ENCODE results near the gene PACS2.

Gene PACS2

DNA sequence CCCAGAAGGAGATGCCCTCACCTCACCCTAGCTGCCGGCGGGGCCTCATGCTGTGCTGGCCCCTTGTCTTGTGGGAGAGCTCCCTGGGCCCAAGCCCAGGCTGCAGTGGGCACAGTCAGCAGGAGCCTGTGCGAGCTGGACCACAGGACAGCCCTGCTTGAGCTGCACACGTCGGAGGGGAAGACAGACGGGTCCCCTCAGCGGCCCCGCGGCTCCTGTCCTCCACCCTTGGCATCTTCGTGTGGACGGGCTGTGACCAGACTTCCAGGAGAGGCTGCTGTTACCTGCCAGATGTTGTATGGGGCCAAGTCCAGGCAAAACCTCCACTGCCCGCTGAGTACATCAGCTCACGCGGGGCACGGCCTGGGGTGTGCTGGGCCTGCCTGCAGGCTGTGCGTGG lies 74.4 kb downstream of the PACS2 start:
- DNase-seq = no peak

DNA sequence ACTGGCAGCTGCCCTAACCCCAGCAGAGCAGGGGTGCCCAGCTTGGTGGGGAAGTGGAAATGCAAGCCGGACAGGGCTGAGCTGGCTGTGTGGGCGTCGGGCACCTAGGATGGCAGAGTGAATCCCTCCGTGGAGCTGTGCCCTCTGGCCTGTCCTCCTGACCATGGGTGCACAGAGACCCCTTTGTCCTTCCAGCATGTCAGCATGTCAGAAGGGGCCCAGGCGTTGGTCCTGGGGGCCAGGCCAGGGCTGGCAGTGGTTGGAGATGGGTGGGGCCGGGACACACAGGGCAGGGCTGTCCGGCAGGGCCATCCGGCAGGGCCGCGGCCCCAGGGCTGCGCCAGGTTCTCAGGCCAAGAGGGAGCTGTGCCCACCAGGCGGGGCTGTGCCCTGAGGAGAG lies 75.0 kb downstream of the PACS2 start:
- no peak for DNase-seq

GRCh38 chr14:105389976-105390848 lies 75.7 kb downstream of the PACS2 start:
- no peak for DNase-seq

DNA sequence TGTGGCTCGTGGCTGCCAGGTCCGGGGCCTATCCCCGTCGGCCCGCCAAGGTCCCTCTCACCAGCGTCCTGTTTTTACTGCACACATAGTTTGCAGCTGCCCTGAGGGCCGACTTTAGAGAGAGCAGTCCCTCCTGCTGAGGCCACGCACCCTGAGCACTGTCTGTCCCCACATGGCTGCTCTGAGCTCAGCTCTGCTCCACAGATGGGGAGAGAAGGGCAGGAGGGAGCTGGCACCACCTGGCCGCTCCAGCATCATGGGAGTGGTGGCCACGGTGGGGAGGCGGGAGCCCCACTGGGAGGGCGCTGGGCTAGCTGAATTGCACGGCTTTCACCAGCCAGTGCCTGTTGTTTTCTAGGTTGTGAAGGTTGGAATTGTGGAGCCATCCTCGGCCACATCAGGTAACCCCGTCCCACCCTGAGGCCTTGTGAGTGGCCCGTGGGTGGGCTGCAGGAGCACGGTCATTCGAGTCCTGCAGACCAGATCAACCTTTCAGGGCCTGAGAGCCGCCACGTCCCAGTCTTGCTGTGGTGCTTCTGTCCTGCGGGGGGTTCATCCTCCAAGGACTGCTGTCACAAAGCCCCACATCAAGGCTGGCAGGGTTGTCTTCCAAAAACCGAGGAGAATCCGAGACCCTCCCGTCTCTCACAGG lies 76.4 kb downstream of the PACS2 start:
- DNase-seq = no peak

DNA sequence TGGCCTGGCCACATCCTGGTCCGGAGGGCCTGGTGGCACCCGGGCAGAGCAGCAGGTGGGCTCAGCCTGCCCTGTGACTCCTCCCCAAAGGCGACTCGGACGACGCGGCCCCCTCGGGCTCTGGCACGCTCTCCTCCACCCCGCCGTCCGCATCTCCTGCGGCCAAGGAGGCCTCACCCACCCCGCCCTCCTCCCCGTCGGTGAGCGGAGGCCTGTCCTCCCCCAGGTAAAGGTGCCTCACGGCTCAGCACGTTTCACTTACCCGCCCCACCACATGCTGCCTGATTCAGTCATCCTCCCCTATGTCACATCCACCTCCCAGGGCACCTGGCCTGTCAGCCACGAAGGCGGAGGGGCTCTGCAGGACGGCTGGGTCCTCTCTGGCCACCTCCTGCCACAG lies 77.0 kb downstream of the PACS2 start:
- no peak for DNase-seq

DNA sequence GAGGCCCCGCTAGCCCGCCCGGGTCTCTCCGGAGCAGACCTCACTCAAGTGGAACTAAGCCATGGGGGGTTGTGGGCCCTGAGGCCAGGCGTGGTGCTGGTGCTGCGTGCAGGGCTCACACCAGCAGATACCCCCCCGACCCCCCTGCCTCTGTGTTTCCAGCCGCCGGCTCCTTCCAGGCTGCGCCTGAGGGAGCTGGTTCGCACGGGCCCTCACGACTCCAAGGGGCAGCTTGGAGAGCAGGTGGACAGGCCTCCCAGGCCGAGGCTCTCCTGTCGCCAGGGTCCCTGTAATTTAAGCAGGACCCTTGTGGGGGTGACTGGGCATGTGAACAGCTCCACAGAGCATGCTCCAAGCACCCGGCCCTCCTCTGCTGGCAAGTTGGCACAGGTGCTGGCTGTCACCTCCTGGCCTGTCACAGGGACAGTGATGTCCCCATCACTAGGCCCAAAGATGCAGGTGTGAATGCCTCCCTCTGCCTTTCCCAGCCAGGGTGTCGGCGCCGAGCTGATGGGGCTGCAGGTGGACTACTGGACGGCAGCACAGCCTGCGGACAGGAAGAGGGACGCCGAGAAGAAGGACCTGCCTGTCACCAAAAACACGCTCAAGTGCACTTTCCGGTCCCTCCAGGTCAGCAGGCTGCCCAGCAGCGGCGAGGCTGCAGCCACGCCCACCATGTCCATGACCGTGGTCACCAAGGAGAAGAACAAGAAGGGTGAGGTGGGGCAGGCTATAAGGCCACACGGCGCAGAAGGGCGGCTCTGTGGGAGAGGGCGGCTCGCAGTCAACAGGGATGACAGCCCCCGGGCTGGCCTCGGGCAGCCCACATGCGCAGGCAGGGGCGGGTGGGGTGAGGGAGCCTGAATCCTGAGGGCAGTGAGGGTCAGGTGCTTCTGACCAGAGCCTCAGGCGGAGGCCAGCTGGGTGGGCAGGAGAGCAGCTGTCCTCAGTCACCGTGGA lies 77.9 kb downstream of the PACS2 start:
- DNase-seq = no peak

DNA sequence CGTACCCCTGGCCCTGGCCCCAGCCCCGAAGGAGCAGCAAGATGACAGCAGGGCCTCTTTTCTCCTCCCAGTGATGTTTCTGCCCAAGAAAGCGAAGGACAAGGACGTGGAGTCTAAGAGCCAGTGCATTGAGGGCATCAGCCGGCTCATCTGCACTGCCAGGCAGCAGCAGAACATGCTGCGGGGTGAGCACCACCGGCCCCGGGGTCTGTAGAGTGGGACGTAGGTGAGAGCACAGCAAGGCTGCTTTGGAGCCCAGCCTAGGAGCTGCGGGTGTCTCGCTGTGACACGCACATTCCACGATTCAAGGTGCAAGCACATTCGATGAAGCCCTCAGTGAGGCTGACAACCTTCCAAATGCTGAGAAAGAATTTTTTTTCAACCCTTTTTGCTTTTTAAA lies 78.6 kb downstream of the PACS2 start:
- DNase-seq = no peak

DNA sequence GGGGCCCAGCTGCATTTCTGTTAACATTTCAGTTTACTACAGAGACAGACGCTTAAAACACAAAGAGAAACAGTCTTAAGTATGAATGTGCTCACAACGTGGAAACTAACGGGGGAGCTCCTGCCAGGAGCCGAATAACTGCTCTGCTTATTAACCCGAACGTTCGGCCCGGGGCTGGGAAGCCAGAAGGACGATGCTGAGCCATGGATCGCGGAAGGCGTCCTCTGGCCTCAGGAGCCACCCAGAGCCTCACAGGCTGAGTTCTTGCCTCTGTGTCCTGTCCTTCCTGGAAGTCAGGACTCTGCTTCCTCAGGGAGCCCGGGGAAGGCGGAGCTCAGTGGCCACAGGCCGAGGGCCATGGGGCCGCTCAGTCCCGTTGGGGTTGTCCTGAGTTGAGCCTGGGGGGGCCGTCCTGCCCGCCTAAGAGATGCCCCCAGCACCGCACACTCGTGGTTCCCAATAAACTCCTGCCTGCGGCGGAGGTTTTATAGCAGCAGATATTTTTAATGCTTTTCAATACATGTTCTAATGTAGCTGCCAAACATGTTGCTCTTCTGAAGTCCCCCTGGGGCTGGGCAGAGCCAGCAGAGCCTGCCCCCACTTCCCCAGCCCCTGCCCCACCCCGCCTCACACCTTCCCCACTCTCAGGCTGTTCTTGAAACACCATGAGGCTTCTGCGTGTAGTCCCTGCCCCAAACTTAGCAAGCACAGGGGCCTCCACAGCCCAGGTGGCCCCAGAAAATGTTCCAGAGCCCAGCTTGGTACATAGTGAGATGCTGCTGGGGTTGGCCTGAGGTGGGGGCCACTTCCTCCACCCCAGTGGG lies 80.4 kb downstream of the PACS2 start:
- no peak for DNase-seq

GRCh38 chr14:105395538-105395854 lies 80.9 kb downstream of the PACS2 start:
- no peak for DNase-seq

DNA sequence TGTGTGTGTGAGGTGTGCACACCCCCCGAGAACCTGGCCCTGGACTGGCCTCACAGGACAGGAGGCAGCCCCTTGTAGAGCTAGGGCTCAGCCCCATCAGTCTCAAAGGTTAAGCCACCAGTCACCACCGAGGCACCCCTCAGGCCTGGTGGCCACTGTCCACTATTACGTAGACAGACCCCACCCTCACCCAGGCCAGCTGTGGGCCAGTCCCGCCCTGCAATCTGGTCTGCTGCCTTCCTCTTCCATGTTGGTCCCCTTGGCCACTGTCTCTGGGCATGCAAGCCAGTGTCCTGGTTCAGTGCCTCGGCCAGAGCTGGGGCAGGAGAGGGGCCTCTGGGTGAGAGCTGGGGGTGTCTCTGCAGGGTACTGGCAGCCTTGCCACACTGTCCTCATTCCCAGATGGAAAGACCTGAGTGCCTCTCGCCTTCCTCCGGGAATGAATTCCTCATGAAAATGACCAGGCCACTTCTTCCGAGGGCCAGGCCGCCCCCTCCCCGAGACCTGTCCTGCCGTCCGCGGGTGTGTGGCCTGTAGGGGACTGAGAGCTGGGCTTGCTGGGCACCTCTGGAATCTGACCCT lies 82.9 kb downstream of the PACS2 start:
- no peak for DNase-seq

GRCh38 chr14:105398044-105398725 lies 83.6 kb downstream of the PACS2 start, which contains the start of gene TEX22:
TSS of gene TEX22 (plus strand) at chr14:105398538. CDS start at chr14:105399341, 803 bp downstream.
- DNase-seq = peak; percentile 81 to 91

DNA sequence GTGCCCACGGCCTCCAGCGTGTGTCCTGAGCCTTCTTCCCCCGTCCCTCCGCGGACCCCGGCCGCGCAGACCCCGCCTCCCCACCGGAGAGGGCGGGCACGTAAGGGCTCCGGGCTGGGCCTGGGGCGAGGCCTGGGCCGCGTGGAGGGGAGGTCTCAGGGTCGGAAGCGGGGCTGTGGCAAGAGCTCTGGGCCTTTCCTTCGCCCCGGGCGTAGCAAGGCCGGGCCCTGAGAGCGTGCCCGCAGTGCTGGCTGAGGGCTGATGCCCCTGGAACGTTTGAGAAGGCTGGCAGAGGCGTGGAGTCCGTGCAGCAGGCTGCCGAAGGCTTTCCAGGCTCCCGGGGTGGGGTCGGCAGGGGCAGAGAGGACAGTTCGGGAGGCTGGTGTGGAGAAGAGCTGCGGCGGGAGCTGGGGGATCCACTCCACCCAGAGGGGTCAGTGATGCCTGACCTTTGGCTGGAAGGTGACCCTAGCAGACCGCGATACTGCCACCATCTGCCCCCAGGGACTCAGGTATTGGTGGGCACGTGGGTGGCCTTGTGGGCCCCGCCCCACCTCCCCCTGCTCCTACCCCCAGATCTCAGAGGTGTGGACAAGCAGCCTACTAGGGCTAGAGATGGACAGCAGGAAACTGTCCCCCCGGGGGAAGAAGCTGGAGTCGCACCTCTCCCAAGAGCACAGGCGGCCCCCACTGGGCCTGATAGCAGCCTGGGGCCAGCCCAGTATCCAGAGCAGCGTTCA lies 84.3 kb downstream of the PACS2 start:
- DNase-seq = peak in 1 of 2 experiments; percentile 53

- no peak for DNase-seq
Observed at GRCh38 chr14:105399466-105399775, 84.9 kb downstream of the PACS2 start.

GRCh38 chr14:105400016-105400415 lies 85.5 kb downstream of the PACS2 start:
- DNase-seq = no peak

DNA sequence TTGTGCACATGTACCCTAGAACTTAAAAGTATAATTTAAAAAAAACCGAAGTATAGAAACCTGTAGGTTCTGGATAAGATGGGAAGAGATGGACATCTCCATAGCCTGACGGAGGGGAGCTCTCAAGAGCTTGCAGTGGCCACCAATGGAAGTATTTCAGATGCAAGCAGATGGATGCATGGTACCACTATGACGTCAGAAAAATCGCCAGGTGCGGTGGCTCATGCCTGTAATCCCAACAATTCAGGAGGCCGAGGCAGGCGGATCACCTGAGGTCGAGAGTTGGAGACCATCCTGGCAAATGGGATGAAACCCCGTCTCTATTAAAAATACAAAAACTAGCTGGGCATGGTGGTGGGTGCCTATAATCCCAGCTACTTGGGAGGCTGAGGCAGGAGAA lies 87.2 kb downstream of the PACS2 start:
- no peak for DNase-seq

- DNase-seq = no peak
Observed at GRCh38 chr14:105408592-105408991, 94.0 kb downstream of the PACS2 start.

GRCh38 chr14:105409364-105409763 lies 94.8 kb downstream of the PACS2 start:
- no peak for DNase-seq

DNA sequence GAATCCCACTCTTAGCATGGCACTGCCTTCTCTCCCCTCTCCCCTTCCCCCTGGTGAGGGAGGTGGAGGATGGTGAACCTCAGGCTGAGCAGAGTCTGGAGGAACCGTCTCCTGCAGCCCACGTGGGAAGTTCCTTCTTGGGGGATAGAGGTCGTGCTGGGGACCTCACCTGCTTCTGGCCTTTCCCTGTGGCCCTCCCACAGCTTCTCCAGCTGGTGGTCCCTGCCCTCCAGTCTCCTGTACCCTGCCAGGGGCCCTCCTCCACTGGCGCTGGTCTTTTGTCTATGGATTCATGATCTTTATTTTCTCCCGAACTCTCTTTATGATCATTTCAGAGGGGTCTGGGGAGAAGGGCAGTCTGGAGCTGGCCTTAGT lies 96.1 kb downstream of the PACS2 start:
- no peak for DNase-seq

GRCh38 chr14:105411017-105411941 lies 96.7 kb downstream of the PACS2 start:
- no peak for DNase-seq
